ENCODE results near the gene WBP2. TPM values are rescaled to one million over a fixed set of nuclear protein-coding genes. Genes with fewer than 3 reads are reported as not detected.

Gene WBP2
- total RNA-seq = 10 to 100 TPM; 76.8 to 83.5 TPM

- DNase-seq = peak; percentile 99
- CTCF ChIA-PET = interaction anchor here (0.6 to 2.9 kb wide), 18 partner anchors 9 to 267 kb away, joined by 3 to 30 read pairs (median 5); partner anchors contain the start of genes GALK1, TRIM47 and UNC13D
- Mint-ChIP-seq H3K4me3 (no peak within 1 kb of the TSS), H3K27me3 (no peaks in the 10 kb centered on the region), H3K9me3 (no peaks in the 10 kb centered on the region), H3K27ac (peak within 1 kb of the TSS; percentile 93), H3K4me1 (peaks cover 36% of the 10 kb centered on the region), H3K36me3 (ENCODE audit: low read depth) (peaks cover 9% of the 10 kb centered on the region)
- POLR2A ChIA-PET = interaction anchor here (0.9 to 1.5 kb wide), 7 partner anchors 9 to 90 kb away, joined by 3 to 7 read pairs (median 5); partner anchors contain the start of gene GALK1
These were observed at the start of gene WBP2 for GRCh38 chr17:75855310-75856061. WBP2 (minus strand) TSS chr17:75855335; CDS start chr17:75855297, 38 bp downstream.

- H3K27ac Mint-ChIP-seq = peak overlapping the region; percentile 5
- DNase-seq = no peak
- H3K4me1 Mint-ChIP-seq = peaks cover 21% of the 10 kb centered on the region
- POLR2A ChIA-PET = no interaction called here
- H3K9me3 Mint-ChIP-seq = no peaks in the 10 kb centered on the region
- peaks cover 7% of the 10 kb centered on the region for H3K36me3 Mint-ChIP-seq (ENCODE audit: low read depth)
- H3K27me3 Mint-ChIP-seq = no peaks in the 10 kb centered on the region
- H3K4me3 Mint-ChIP-seq = no peak overlapping the region
- CTCF ChIA-PET = interaction anchor here (0.6 to 2.0 kb wide), 6 partner anchors 24 to 100 kb away, joined by 3 to 5 read pairs (median 4); partner anchors contain the start of genes TRIM47 and WBP2
These were observed 47.3 kb upstream of the WBP2 start for GRCh38 chr17:75902406-75902805.

GRCh38 chr17:75901727-75902126 is 46.6 kb upstream of the WBP2 start:
- CTCF ChIA-PET = interaction anchor here (1.4 to 2.0 kb wide), 4 partner anchors 24 to 101 kb away, joined by 3 to 5 read pairs (median 4); partner anchors contain the start of gene WBP2

GRCh38 chr17:75900691-75901533 is 45.8 kb upstream of the WBP2 start:
- Mint-ChIP-seq H3K4me3 (no peak overlapping the region), H3K9me3 (no peaks in the 10 kb centered on the region), H3K27me3 (no peaks in the 10 kb centered on the region), H3K27ac (no peak overlapping the region), H3K4me1 (peaks cover 16% of the 10 kb centered on the region), H3K36me3 (ENCODE audit: low read depth) (peaks cover 8% of the 10 kb centered on the region)
- POLR2A ChIA-PET = no interaction called here
- DNase-seq = no peak
- CTCF ChIA-PET = interaction anchor here (0.7 to 1.4 kb wide), 6 partner anchors 25 to 147 kb away, joined by 3 read pairs; no protein-coding TSS in a partner anchor

More at GRCh38 chr17:75901727-75902126, 46.6 kb upstream of the WBP2 start:
- Mint-ChIP-seq H3K36me3 (ENCODE audit: low read depth) (peaks cover 8% of the 10 kb centered on the region), H3K4me1 (peaks cover 22% of the 10 kb centered on the region), H3K27ac (no peak overlapping the region), H3K27me3 (no peaks in the 10 kb centered on the region), H3K9me3 (no peaks in the 10 kb centered on the region), H3K4me3 (no peak overlapping the region)
- POLR2A ChIA-PET = no interaction called here
- no peak for DNase-seq

GRCh38 chr17:75899767-75900468 is 44.8 kb upstream of the WBP2 start:
- no peak overlapping the region for H3K27ac Mint-ChIP-seq
- no peaks in the 10 kb centered on the region for H3K9me3 Mint-ChIP-seq
- H3K36me3 Mint-ChIP-seq (ENCODE audit: low read depth) = peaks cover 11% of the 10 kb centered on the region
- no peak overlapping the region for H3K4me3 Mint-ChIP-seq
- ChIA-PET POLR2A (no interaction called here), CTCF (interaction anchor here (0.7 to 1.4 kb wide), 5 partner anchors 24 to 146 kb away, joined by 3 read pairs; no protein-coding TSS in a partner anchor)
- DNase-seq = no peak
- peaks cover 21% of the 10 kb centered on the region for H3K4me1 Mint-ChIP-seq
- no peaks in the 10 kb centered on the region for H3K27me3 Mint-ChIP-seq

GRCh38 chr17:75899353-75899752 is 44.2 kb upstream of the WBP2 start:
- DNase-seq = no peak
- CTCF ChIA-PET = no interaction called here
- H3K36me3 Mint-ChIP-seq (ENCODE audit: low read depth) = peaks cover 11% of the 10 kb centered on the region
- no peak overlapping the region for H3K27ac Mint-ChIP-seq
- POLR2A ChIA-PET = no interaction called here
- no peak overlapping the region for H3K4me3 Mint-ChIP-seq
- peaks cover 23% of the 10 kb centered on the region for H3K4me1 Mint-ChIP-seq
- no peaks in the 10 kb centered on the region for H3K9me3 Mint-ChIP-seq
- no peaks in the 10 kb centered on the region for H3K27me3 Mint-ChIP-seq

- no peak overlapping the region for H3K27ac Mint-ChIP-seq
- no peaks in the 10 kb centered on the region for H3K9me3 Mint-ChIP-seq
- POLR2A ChIA-PET = interaction anchor here (0.6 kb wide), 1 partner anchor 105 kb away, joined by 3 read pairs; no protein-coding TSS in a partner anchor
- H3K4me1 Mint-ChIP-seq = peaks cover 26% of the 10 kb centered on the region
- DNase-seq = no peak
- no peaks in the 10 kb centered on the region for H3K27me3 Mint-ChIP-seq
- peaks cover 11% of the 10 kb centered on the region for H3K36me3 Mint-ChIP-seq (ENCODE audit: low read depth)
- no peak overlapping the region for H3K4me3 Mint-ChIP-seq
- CTCF ChIA-PET = interaction anchor here (0.6 to 4.1 kb wide), 6 partner anchors 20 to 116 kb away, joined by 3 to 17 read pairs (median 4); partner anchors contain the start of genes TRIM47 and WBP2
These were observed 43.7 kb upstream of the WBP2 start for GRCh38 chr17:75898791-75899190.

- CTCF ChIA-PET = interaction anchor here (0.7 to 4.1 kb wide), 4 partner anchors 20 to 43 kb away, joined by 3 to 17 read pairs (median 6); partner anchors contain the start of genes TRIM47 and WBP2
- H3K27ac Mint-ChIP-seq = peak overlapping the region; percentile 31
- no peaks in the 10 kb centered on the region for H3K27me3 Mint-ChIP-seq
- H3K36me3 Mint-ChIP-seq (ENCODE audit: low read depth) = peaks cover 11% of the 10 kb centered on the region
- no peak for DNase-seq
- peak overlapping the region; percentile 59 for H3K4me3 Mint-ChIP-seq
- H3K4me1 Mint-ChIP-seq = peaks cover 25% of the 10 kb centered on the region
- POLR2A ChIA-PET = interaction anchor here (0.6 kb wide), 1 partner anchor 104 kb away, joined by 3 read pairs; no protein-coding TSS in a partner anchor
- H3K9me3 Mint-ChIP-seq = no peaks in the 10 kb centered on the region
These were observed 42.9 kb upstream of the WBP2 start for GRCh38 chr17:75898065-75898464.

- POLR2A ChIA-PET = interaction anchor here (0.8 to 1.1 kb wide), 2 partner anchors 53 to 64 kb away, joined by 3 read pairs; partner anchors contain the start of gene UNC13D
- peaks cover 25% of the 10 kb centered on the region for H3K4me1 Mint-ChIP-seq
- H3K36me3 Mint-ChIP-seq (ENCODE audit: low read depth) = peaks cover 11% of the 10 kb centered on the region
- peak overlapping the region; percentile 78 for H3K27ac Mint-ChIP-seq
- no peaks in the 10 kb centered on the region for H3K9me3 Mint-ChIP-seq
- peak overlapping the region; percentile 59 for H3K4me3 Mint-ChIP-seq
- DNase-seq = no peak
- no peaks in the 10 kb centered on the region for H3K27me3 Mint-ChIP-seq
- CTCF ChIA-PET = interaction anchor here (0.7 to 4.1 kb wide), 9 partner anchors 10 to 131 kb away, joined by 3 to 17 read pairs (median 3); partner anchors contain the start of genes TRIM47 and WBP2
These were observed 42.3 kb upstream of the WBP2 start for GRCh38 chr17:75897160-75898019.

- DNase-seq = peak; percentile 69
- POLR2A ChIA-PET = interaction anchor here (0.7 to 1.1 kb wide), 3 partner anchors 53 to 67 kb away, joined by 3 read pairs; partner anchors contain the start of gene UNC13D
- H3K27me3 Mint-ChIP-seq = no peaks in the 10 kb centered on the region
- H3K36me3 Mint-ChIP-seq (ENCODE audit: low read depth) = peaks cover 9% of the 10 kb centered on the region
- peak within 1 kb of the TSS; percentile 74 for H3K4me3 Mint-ChIP-seq
- CTCF ChIA-PET = interaction anchor here (0.5 to 4.1 kb wide), 23 partner anchors 9 to 501 kb away, joined by 3 to 17 read pairs (median 4); partner anchors contain the start of genes TRIM47 and WBP2
- H3K27ac Mint-ChIP-seq = peak within 1 kb of the TSS; percentile 88
- H3K9me3 Mint-ChIP-seq = no peaks in the 10 kb centered on the region
- H3K4me1 Mint-ChIP-seq = peaks cover 25% of the 10 kb centered on the region
These were observed 41.5 kb upstream of the WBP2 start, which contains the start of gene TRIM65 for GRCh38 chr17:75896415-75897159. TRIM65 (minus strand) TSS chr17:75896951; CDS start chr17:75896937, 14 bp downstream.

All from activated CD4-positive, alpha-beta T cell treated with anti-CD3 and anti-CD28 coated beads, Interleukin-2, amount 10 ng/mL, durations not matched to agents 7 days and 5 days (primary cell).